ENCODE results near the gene FNDC8. TPM values are rescaled to one million over a fixed set of nuclear protein-coding genes. Genes with fewer than 3 reads are reported as not detected.

Gene FNDC8
- total RNA-seq (2022), result not detected in 2 replicates
- Bru-seq, nascent RNA, result percentile 13 among the genes with signal in this experiment
- percentile 8 among the genes with signal in this experiment for BruChase-seq, experiment 1, labeled RNA remaining after a 6-hour chase
- not detected for BruChase-seq, experiment 2, labeled RNA remaining after a 2-hour chase
- long read RNA-seq, result 0 reads

DNA sequence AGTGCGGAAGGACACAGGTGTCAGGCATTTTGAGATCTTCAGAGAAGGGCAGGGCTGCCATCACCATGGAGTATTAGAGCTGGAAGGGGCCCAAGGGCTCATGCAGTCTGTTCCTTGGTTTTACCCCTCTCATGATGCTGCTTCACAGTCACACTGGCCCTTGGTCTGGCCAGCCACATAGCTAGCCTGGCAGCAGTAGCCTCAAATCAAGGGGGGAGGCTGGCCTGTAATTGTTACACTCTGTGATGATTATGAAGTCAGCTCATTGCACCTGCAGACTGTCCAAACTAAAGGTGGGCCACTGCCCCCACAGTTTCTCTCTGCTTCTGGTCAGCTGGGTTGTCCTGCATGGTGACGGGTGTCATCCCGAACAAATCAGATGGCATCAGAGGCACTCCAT is at the start of gene FNDC8:
FNDC8 (plus strand) TSS at position 301 of the 400 bp plus-strand sequence; CDS start at position 380, 79 bp downstream.
- DNase-seq, result no peak
- BruUV-seq (replicated peaks), result no TSS peak
- H3K27ac Mint-ChIP-seq (ENCODE audit: unreplicated experiment), result no peak within 1 kb of the TSS
- no peaks in the 10 kb centered on the region for H3K27me3 Mint-ChIP-seq (ENCODE audit: unreplicated experiment)
- CTCF ChIA-PET, result no interaction called here
- intact Hi-C loops (cut with micrococcal nuclease; ENCODE audit: unreplicated experiment), result no loop called here
- H3K4me3 Mint-ChIP-seq (ENCODE audit: low read depth, unreplicated experiment), result no peak within 1 kb of the TSS
- peaks cover 23% of the 10 kb centered on the region for H3K36me3 Mint-ChIP-seq (ENCODE audit: insufficient read depth, unreplicated experiment)
- TF ChIP-seq, protein P1, sequence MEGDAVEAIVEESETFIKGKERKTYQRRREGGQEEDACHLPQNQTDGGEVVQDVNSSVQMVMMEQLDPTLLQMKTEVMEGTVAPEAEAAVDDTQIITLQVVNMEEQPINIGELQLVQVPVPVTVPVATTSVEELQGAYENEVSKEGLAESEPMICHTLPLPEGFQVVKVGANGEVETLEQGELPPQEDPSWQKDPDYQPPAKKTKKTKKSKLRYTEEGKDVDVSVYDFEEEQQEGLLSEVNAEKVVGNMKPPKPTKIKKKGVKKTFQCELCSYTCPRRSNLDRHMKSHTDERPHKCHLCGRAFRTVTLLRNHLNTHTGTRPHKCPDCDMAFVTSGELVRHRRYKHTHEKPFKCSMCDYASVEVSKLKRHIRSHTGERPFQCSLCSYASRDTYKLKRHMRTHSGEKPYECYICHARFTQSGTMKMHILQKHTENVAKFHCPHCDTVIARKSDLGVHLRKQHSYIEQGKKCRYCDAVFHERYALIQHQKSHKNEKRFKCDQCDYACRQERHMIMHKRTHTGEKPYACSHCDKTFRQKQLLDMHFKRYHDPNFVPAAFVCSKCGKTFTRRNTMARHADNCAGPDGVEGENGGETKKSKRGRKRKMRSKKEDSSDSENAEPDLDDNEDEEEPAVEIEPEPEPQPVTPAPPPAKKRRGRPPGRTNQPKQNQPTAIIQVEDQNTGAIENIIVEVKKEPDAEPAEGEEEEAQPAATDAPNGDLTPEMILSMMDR (IDR thresholded peaks at IDR 0.05; ENCODE audit: unreplicated experiment), result no peak
- H3K4me1 Mint-ChIP-seq (ENCODE audit: low read depth, unreplicated experiment), result peaks cover 22% of the 10 kb centered on the region
- no peaks in the 10 kb centered on the region for H3K9me3 Mint-ChIP-seq (ENCODE audit: low read depth, unreplicated experiment)

DNA sequence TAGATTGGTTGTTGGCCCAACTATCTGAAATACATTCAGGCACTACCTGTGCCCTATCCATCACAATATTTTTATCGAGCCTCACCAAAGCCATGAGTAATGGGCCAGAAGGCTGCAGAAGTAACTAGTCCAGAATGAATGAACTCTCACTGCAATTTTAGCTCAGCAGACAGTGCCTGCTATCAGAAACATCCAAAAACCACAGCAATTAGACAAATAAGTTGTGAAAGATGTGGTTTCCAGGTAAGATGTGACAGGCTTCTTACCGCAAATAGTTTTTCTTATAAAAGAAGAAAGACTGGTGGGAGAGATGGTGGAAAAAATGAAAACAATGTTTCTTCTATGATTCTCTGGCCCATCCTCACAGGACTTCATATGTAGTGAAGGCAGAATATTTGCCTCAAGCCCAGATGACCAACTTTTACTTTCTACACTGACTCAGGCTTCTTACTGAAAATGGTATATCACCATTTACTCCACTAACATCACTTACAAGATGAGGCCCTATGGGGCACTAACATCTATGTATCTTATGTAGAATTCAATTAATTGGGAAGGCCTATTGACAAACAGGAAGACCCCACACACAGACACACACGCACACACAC is 48.1 kb upstream of the FNDC8 start:
- no peak for DNase-seq
- TF ChIP-seq, protein P1 (IDR thresholded peaks at IDR 0.05; ENCODE audit: unreplicated experiment), result no peak
- Mint-ChIP-seq H3K4me1 (ENCODE audit: low read depth, unreplicated experiment) (peaks cover 37% of the 10 kb centered on the region), H3K4me3 (ENCODE audit: low read depth, unreplicated experiment) (no peak overlapping the region), H3K9me3 (ENCODE audit: low read depth, unreplicated experiment) (no peaks in the 10 kb centered on the region), H3K36me3 (ENCODE audit: insufficient read depth, unreplicated experiment) (no peaks in the 10 kb centered on the region), H3K27me3 (ENCODE audit: unreplicated experiment) (no peaks in the 10 kb centered on the region), H3K27ac (ENCODE audit: unreplicated experiment) (no peak overlapping the region)
- intact Hi-C loops (cut with micrococcal nuclease; ENCODE audit: unreplicated experiment), result no loop called here
- CTCF ChIA-PET, result no interaction called here
- no TSS peak for BruUV-seq (replicated peaks)

DNA sequence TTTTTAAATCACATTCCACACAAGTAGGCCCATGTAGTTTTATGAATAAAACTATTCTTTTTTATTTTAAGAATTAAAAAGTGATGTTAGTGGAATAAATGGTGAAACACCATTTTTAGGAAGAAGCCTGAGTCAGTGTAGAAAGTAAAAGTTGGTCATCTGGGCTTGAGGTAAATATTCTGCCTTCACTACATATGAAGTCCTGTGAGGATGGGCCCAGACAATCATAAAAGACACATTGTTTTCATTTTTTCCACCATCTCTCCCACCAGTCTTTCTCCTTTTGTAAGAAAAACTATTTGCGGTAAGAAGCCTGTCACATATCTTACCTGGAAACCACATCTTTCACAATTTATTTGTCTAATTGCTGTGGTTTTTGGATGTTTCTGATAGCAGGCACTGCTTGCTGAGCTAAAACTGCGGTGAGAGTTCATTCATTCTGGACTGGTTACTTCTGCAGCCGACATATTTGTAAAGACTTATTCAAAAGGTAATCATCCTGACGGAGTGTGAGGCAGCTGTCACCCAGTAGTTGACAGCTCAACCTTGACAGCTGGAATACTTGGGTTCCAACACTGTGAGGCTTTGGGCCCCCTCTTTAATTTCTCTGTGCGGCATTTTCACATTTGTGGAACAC is 47.3 kb upstream of the FNDC8 start:
- Mint-ChIP-seq H3K4me1 (ENCODE audit: low read depth, unreplicated experiment) (peaks cover 28% of the 10 kb centered on the region), H3K4me3 (ENCODE audit: low read depth, unreplicated experiment) (no peak overlapping the region), H3K27me3 (ENCODE audit: unreplicated experiment) (no peaks in the 10 kb centered on the region), H3K27ac (ENCODE audit: unreplicated experiment) (no peak overlapping the region), H3K9me3 (ENCODE audit: low read depth, unreplicated experiment) (no peaks in the 10 kb centered on the region), H3K36me3 (ENCODE audit: insufficient read depth, unreplicated experiment) (no peaks in the 10 kb centered on the region)
- DNase-seq, result no peak
- TF ChIP-seq, protein P1 (IDR thresholded peaks at IDR 0.05; ENCODE audit: unreplicated experiment), result no peak
- intact Hi-C loops (cut with micrococcal nuclease; ENCODE audit: unreplicated experiment), result loop anchor here (1.0 kb wide), 1 partner anchor 8 kb away; no protein-coding TSS in a partner anchor
- BruUV-seq (replicated peaks), result no TSS peak
- CTCF ChIA-PET, result interaction anchor here (2.1 kb wide), 1 partner anchor 29 kb away, joined by 4 read pairs; no protein-coding TSS in a partner anchor

DNA sequence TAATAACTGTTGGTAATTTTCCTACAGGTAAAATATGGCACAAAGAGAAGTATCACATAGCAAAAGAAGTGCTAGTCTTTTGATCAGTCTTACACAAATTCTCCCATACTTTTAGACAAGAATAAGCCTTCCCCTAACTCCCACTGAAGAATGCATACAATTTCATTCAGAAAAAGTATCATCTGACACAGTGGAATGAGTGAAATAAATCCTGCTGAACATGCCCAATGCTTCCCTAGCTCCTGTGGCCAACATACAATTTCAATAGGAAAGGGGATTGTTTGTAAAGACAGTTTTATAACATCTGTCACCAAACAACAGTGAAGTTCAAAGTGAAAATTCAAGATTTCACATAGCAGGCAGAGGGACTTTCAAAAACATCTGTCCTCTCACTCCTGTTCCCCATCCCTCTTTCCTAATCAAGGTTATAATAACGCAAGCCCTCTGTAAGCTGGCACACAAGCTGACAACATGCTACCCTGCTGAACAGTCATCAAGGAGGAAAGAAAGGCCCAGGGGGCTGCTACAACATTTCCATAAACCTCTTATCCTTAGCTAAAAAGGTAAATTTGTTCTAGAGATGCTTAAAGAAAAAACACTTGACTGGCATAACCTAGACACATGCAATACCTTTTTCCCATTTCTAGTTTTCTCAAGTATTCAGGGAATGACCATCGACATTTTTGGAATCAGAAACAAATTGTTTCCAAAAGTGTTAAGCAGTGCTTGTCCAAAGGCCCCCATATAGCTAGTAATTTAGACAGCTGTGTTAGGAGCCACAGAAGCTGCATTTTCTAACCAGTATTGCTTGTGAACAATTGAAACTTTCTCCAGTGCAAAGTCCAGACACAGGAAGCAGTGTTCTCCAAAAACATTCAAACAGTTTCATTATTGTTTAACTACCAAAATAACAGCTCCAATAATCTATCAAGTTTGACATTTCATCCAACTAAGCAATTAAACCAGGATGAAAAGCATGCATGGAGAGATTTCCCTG is 46.4 kb upstream of the FNDC8 start:
- no peaks in the 10 kb centered on the region for H3K27me3 Mint-ChIP-seq (ENCODE audit: unreplicated experiment)
- H3K9me3 Mint-ChIP-seq (ENCODE audit: low read depth, unreplicated experiment), result no peaks in the 10 kb centered on the region
- no TSS peak for BruUV-seq (replicated peaks)
- peak overlapping the region; percentile 39 for H3K4me3 Mint-ChIP-seq (ENCODE audit: low read depth, unreplicated experiment)
- intact Hi-C loops (cut with micrococcal nuclease; ENCODE audit: unreplicated experiment), result loop anchor here (1.0 kb wide), 1 partner anchor 7 kb away; no protein-coding TSS in a partner anchor
- CTCF ChIA-PET, result interaction anchor here (0.6 to 2.1 kb wide), 2 partner anchors 28 to 30 kb away, joined by 3 to 4 read pairs; no protein-coding TSS in a partner anchor
- peaks cover 27% of the 10 kb centered on the region for H3K4me1 Mint-ChIP-seq (ENCODE audit: low read depth, unreplicated experiment)
- no peak overlapping the region for H3K27ac Mint-ChIP-seq (ENCODE audit: unreplicated experiment)
- no peaks in the 10 kb centered on the region for H3K36me3 Mint-ChIP-seq (ENCODE audit: insufficient read depth, unreplicated experiment)
- DNase-seq, result no peak
- TF ChIP-seq, protein P1 (IDR thresholded peaks at IDR 0.05; ENCODE audit: unreplicated experiment), result no peak
